HG02852 (cell line): ENCODE data around the gene TMEM38A.
"Not testable (repeated sequence)": the region's sequence is repeated elsewhere in the genome, so short reads cannot be mapped to it uniquely, and the experiment has no call there.

ENCODE experiments used
- ATAC-seq: cut with Tn5 transposase; IDR thresholded peaks from one replicate; pipeline ENCODE4 v1.9.1; 2021; ENCODE audit warnings: mild to moderate bottlenecking, moderate library complexity; ENCODE audit not compliant: unreplicated experiment

Gene TMEM38A

DNA sequence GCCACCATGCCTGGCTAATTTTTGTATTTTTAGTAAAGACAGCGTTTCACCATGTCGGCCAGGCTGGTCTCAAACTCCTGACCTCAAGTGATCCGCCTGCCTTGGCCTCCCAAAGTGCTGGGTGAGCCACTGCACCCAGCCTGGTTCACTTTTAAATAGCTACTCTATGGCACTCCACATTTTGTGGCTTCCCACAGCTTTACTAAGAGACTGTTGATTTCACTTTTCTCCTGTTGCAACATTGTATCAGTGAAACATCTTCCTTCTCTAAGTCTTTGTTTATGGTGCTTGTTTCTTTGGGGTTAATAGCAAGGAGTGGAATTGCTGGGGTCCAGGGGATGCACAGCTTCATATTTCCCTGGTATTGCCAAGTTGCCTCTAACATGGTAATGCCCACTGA lies 12.3 kb downstream of the TMEM38A start:
- no peak for ATAC-seq

DNA sequence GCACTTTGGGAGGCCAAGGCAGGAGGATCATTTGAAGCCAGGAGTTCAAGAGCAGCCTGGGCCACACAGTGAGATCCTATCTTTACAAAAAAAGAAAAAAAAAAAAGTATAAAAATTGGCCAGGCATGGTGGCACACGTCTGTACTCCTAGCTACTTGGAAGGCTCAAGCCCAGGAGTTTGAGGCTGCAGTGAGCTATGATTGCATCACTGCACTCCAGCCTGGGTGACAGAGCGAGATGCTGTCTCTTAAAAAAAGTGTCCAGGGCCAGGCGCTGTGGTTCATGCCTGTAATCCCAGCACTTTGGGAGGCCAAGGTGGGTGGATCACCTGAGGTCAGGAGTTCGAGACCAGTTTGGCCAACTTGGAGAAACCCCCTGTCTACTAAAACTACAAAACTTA lies 12.9 kb downstream of the TMEM38A start:
- ATAC-seq: not testable (repeated sequence)

DNA sequence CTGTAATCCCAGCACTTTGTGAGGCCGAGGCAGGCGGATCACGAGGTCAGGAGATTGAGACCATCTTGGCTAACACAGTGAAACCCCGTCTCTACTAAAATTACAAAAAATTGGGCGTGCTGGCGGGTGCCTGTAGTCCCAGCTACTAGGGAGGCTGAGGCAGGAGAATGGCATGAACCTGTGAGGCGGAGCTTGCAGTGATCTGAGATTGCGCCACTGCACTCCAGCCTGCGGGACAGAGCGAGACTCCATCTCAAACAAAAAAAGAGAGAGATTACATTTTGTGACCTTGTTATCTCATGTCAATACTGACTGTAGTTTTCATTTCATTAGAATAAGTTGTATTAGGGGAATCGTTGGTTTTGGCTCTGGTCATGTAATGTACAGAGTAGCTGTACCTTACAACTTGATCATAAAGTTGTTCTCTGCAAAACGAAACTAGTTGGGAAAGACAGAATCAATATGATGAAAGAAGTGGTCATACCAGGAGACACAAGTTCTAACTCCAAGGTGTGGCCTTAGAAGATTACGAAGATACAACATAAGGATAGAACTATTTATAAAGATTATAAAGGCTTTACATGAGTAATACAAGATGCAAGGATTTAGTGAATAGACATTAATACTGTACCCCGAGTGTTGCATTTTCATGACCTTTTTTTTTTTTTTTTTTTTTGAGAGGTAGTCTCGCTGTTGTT lies 15.3 kb downstream of the TMEM38A start:
- ATAC-seq: no peak

DNA sequence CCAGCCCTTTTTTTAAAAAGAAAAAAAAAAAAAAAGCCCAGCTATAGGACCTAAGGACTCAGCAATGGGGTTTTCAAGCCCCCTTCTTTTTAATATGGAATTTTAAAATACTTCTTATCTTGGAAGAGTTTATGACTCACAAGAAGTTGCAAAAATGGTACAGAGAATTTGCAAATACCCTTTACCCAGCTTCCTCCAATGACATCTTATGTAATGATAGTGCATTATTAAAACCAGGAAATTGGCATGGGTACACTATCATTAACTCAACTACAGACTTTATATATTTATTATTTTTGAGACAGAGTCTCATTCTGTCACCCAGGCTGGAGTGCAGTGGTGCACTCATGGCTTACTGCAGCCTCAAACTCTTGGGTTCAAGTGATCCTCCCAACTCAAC lies 16.1 kb downstream of the TMEM38A start:
- ATAC-seq: no peak

DNA sequence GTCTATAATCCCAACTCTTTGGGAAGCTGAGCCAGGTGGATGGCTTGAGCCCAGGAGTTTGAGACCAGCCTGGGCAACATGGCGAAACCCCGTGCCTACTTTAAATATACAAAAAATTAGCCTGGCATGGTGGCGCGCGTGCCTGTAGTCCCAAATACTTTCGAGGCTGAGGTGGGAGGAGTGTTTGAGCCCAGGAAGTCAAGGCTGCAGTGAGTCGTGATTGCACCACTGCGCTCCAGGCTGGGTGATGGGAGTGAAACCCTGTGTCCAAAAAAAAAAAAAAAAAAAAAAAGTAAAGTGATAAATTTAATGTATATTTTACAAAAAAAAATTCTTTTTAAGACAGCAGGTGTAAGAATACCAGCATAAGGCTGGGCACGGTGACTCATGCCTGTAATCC lies 17.6 kb downstream of the TMEM38A start:
- no peak for ATAC-seq

- ATAC-seq: no peak
These were observed 18.9 kb downstream of the TMEM38A start for GRCh38 chr19:16679811-16680210.

GRCh38 chr19:16682539-16682938 lies 21.6 kb downstream of the TMEM38A start:
- no peak for ATAC-seq

- no peak for ATAC-seq
These were observed 23.3 kb downstream of the TMEM38A start for GRCh38 chr19:16684216-16684615.

- ATAC-seq: no peak
These were observed 27.1 kb downstream of the TMEM38A start for GRCh38 chr19:16688084-16688483.

- ATAC-seq: no peak
These were observed 38.0 kb downstream of the TMEM38A start for GRCh38 chr19:16698914-16699313.

GRCh38 chr19:16702123-16702522 lies 41.2 kb downstream of the TMEM38A start:
- no peak for ATAC-seq

DNA sequence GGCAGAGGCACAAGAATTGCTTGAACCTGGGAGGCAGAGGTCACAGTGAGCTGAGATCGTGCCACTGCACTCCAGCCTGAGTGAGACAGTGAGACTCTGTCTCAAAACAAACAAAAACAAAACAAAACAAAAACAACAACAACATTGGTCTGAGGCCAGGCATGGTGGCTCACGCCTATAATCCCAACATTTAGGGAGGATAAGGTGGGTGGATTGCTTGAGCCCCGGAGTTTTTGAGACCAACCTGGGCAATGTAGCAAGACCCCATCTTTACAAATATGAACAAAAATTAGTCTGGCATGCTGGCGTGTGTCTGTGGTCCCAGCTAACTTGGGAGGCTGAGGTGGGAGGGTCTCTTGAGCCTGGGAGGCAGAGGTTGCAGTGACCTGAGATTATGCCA lies 42.7 kb downstream of the TMEM38A start:
- ATAC-seq: no peak

- not testable (repeated sequence) for ATAC-seq
These were observed 49.9 kb downstream of the TMEM38A start for GRCh38 chr19:16710870-16711269.

- not testable (repeated sequence) for ATAC-seq
These were observed 51.4 kb downstream of the TMEM38A start for GRCh38 chr19:16712295-16712694.

DNA sequence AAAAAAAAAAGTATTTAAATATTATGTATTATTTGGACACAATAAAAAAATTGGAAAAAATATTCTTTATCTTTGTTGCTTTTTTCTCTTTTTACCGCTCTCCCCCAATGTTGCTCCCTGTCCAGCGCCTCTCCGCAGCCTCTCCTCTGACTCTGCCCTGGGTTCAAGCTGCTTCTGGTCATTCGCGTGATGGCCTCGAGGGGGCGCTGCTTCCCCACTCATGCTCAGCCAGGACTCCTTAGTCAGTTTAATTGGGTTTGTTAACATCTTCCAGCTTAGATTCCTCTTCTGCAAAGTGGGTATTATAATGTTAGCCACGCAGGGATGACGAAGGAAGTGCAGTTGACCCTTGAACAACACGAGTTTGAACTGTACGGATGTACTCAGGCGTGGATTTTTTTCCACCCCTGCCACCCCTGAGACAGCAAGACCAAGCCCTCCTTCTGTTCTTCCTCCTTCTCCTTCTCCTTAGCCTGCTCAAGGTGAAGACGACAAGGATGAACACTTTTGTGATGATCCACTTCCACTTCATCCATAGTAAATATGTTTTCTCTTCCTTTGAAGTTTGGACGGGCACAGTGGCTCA lies 53.9 kb downstream of the TMEM38A start:
- ATAC-seq: no peak

GRCh38 chr19:16715611-16716010 lies 54.7 kb downstream of the TMEM38A start:
- no peak for ATAC-seq

GRCh38 chr19:16721051-16721450 lies 60.1 kb downstream of the TMEM38A start:
- ATAC-seq: no peak

- ATAC-seq: no peak
These were observed 61.7 kb downstream of the TMEM38A start for GRCh38 chr19:16722591-16722990.

DNA sequence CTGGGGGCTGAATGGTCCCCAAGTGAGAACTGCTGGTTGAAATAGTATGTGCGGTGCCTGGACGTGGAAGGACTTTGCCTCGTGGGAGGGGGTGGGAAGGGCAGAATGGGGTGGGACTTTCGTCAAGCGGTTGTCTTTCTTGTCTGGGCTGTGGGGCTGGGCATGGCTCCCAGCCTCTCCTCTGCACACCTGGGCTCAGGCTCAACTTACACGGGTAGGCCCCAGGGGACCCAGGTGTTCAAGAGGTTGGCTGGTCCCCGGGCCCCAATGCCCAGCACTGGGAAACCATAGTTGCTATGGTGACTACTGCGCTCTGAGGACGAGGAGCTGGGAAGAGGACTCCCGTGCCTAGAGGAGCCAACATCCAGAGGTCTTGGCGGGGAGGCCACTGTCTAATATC lies 66.0 kb downstream of the TMEM38A start:
- ATAC-seq: no peak

- not testable (repeated sequence) for ATAC-seq
These were observed 74.8 kb downstream of the TMEM38A start for GRCh38 chr19:16735650-16736266.

DNA sequence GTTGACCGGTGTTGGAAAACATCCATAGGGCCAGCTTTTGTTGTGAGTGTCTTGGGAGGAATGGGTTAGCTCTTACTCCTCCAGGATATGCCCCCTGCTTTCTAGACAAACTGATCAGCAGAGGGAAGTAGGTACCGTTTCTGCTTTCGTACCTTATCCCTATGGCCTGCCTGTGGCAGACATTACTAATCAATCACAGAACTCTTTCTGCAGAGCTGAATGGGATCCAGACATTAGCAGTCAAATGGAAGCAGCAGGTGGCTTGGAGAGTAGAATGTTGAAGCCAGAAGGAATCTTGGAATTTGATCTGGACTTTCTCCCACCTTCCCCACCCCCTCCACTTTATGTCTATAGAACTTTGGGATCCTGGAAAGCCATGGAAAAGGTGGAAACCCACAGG lies 75.8 kb downstream of the TMEM38A start:
- no peak for ATAC-seq

DNA sequence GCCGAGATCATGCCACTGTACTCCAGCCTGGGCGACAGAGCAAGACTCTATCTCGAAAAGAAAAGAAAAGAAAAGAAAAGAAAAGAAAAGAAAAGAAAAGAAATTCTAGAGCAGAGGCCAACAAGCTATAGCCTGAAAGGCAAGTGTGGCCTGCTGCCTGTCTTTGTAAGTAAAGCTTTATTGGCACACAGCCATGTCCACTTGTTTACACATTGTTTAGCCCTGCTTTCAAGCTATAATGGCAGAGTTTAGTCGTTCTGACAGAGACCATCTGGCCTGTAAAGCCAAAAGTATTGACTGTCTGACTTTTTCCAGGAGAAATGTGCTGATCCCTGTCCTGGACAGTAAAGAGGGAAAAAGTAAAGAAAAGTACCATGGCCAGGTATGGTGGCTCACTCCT lies 77.0 kb downstream of the TMEM38A start:
- ATAC-seq: no peak
